Mesenchymal stem cell (in vitro differentiated cells and primary cell): ENCODE results near the gene R3HDM1.

Source experiments
- DNase-seq: peaks from one replicate; pipeline ENCODE4 v3.0.0-alpha.2; 2013
- H2AFZ ChIP-seq: one replicate; pipeline ENCODE4 v1.6.1; 2013; ENCODE audit warnings: low read depth, mild to moderate bottlenecking, control low read depth, inconsistent platforms, low read length, moderate library complexity
- H2AK5ac ChIP-seq: 2 replicates; pipeline ENCODE4 v1.6.1; 2013; ENCODE audit warnings: low read length, moderate library complexity, mild to moderate bottlenecking, inconsistent platforms; ENCODE audit not compliant: severe bottlenecking
- H2BK120ac ChIP-seq: one replicate; pipeline ENCODE4 v1.6.1; 2013; ENCODE audit warnings: low read depth, mild to moderate bottlenecking, inconsistent platforms, low read length, moderate library complexity
- H2BK12ac ChIP-seq, 2 experiments: one replicate each; pipeline ENCODE4 v1.6.1; 2013; ENCODE audit warnings: inconsistent platforms in 2 of 2, low read length in 2 of 2, mild to moderate bottlenecking in 2 of 2, moderate library complexity in 2 of 2, control low read depth in 1 of 2
- H2BK15ac ChIP-seq: one replicate; pipeline ENCODE4 v1.6.1; 2013; ENCODE audit warnings: mild to moderate bottlenecking, low read depth, inconsistent platforms; ENCODE audit not compliant: poor library complexity, severe bottlenecking
- H2BK5ac ChIP-seq: 2 replicates; pipeline ENCODE4 v1.6.1; 2013; ENCODE audit warnings: low read depth, mild to moderate bottlenecking, low read length, control low read depth, inconsistent platforms; ENCODE audit not compliant: poor library complexity, severe bottlenecking
- H3K14ac ChIP-seq, 2 experiments: one replicate each; pipeline ENCODE4 v1.6.1; 2013; ENCODE audit warnings: inconsistent platforms in 2 of 2, low read length in 2 of 2, control low read depth in 1 of 2, mild to moderate bottlenecking in 1 of 2, moderate library complexity in 1 of 2
- H3K18ac ChIP-seq, 2 experiments: one replicate each; pipeline ENCODE4 v1.6.1; 2013; ENCODE audit warnings: inconsistent platforms in 2 of 2, low read length in 2 of 2, control low read depth in 1 of 2, low read depth in 1 of 2, mild to moderate bottlenecking in 1 of 2
- H3K23ac ChIP-seq, 2 experiments: one replicate each; pipeline ENCODE4 v1.6.1; 2013; ENCODE audit warnings: inconsistent platforms in 2 of 2, low read length in 2 of 2, mild to moderate bottlenecking in 2 of 2, moderate library complexity in 2 of 2, control low read depth in 1 of 2
- H3K27ac ChIP-seq: 2 replicates; pipeline ENCODE4 v1.5.1; 2013; ENCODE audit warnings: mild to moderate bottlenecking, moderate library complexity, low read length, control low read depth, inconsistent platforms; ENCODE audit not compliant: poor library complexity, severe bottlenecking
- H3K27me3 ChIP-seq, 2 experiments: 2 replicates each; pipeline versions ENCODE4 v1.6.1 to v1.7.0; 2013; ENCODE audit warnings: low read length in 2 of 2, mild to moderate bottlenecking in 2 of 2, moderate library complexity in 2 of 2, control low read depth in 1 of 2, inconsistent platforms in 1 of 2; ENCODE audit not compliant: control insufficient read depth in 1 of 2, insufficient read depth in 1 of 2
- H3K36me3 ChIP-seq, 2 experiments: 2 replicates each; pipeline versions ENCODE4 v1.6.1 to v1.7.0; 2013; ENCODE audit warnings: low read length in 2 of 2, control low read depth in 1 of 2, inconsistent platforms in 1 of 2, low read depth in 1 of 2, mild to moderate bottlenecking in 1 of 2; ENCODE audit not compliant: insufficient read depth in 2 of 2, control insufficient read depth in 1 of 2
- H3K4ac ChIP-seq, 2 experiments: one replicate each; pipeline ENCODE4 v1.6.1; 2013; ENCODE audit warnings: inconsistent platforms in 2 of 2, low read length in 2 of 2, mild to moderate bottlenecking in 2 of 2, moderate library complexity in 2 of 2, control low read depth in 1 of 2, low read depth in 1 of 2
- H3K4me1 ChIP-seq: 2 replicates; pipeline ENCODE4 v1.6.1; 2013; ENCODE audit warnings: low read depth, low read length, control low read depth; ENCODE audit not compliant: control insufficient read depth, insufficient read depth
- H3K4me2 ChIP-seq: 2 replicates; pipeline ENCODE4 v1.6.1; 2013; ENCODE audit warnings: low read length, mild to moderate bottlenecking, inconsistent platforms; ENCODE audit not compliant: poor library complexity, severe bottlenecking
- H3K4me3 ChIP-seq, 2 experiments: 2 replicates each; pipeline versions ENCODE4 v1.5.1 to v1.7.0; 2013; ENCODE audit warnings: low read length in 2 of 2, mild to moderate bottlenecking in 2 of 2, control low read depth in 1 of 2, low read depth in 1 of 2; ENCODE audit not compliant: insufficient read depth in 1 of 2
- H3K79me1 ChIP-seq: replicated peaks from 2 replicates; pipeline ENCODE4 v1.6.1; 2013; ENCODE audit warnings: mild to moderate bottlenecking, control low read depth, low read length, inconsistent platforms; ENCODE audit not compliant: poor library complexity, severe bottlenecking
- H3K9ac ChIP-seq: 2 replicates; pipeline ENCODE4 v1.7.0; 2013; ENCODE audit warnings: mild to moderate bottlenecking, low read length, moderate library complexity
- H3K9me3 ChIP-seq: 2 replicates; pipeline ENCODE4 v1.7.0; 2013; ENCODE audit warnings: mild to moderate bottlenecking, low read length; ENCODE audit not compliant: control insufficient read depth
- H4K8ac ChIP-seq: one replicate; pipeline ENCODE4 v1.6.1; 2013; ENCODE audit warnings: inconsistent platforms, mild to moderate bottlenecking, low read length, moderate library complexity
- H4K91ac ChIP-seq: one replicate; pipeline ENCODE4 v1.6.1; 2013; ENCODE audit warnings: mild to moderate bottlenecking, low read length, inconsistent platforms
- WGBS: methylation state at CpG from one replicate; pipeline ENCODE4 v1.1.7; 2013; ENCODE audit warnings: mixed read lengths; 5-methylcytosine and 5-hydroxymethylcytosine counted together

The R3HDM1 gene

GRCh38 chr2:135581282-135581681, 50.0 kb downstream of the R3HDM1 start:
- no peak overlapping the region for H3K27ac ChIP-seq
- no peak overlapping the region for H3K14ac ChIP-seq
- H3K4me3 ChIP-seq, result no peak overlapping the region
- H2BK12ac ChIP-seq, result no peak overlapping the region
- no peaks in the 10 kb centered on the region for H3K9me3 ChIP-seq
- H3K36me3 ChIP-seq, result no peaks in the 10 kb centered on the region
- DNase-seq, result no peak
- H3K9ac ChIP-seq, result no peak overlapping the region
- H3K18ac ChIP-seq, result no peak overlapping the region
- no peak overlapping the region for H4K8ac ChIP-seq
- no peak overlapping the region for H2BK5ac ChIP-seq
- peaks cover 6% of the 10 kb centered on the region for H3K79me1 ChIP-seq
- H2BK15ac ChIP-seq, result no peak overlapping the region
- WGBS, result 92% methylated on average over 1 of the region's 3 CpGs
- no peak overlapping the region for H2AFZ ChIP-seq
- H2AK5ac ChIP-seq, result no peak overlapping the region
- no peaks in the 10 kb centered on the region for H3K27me3 ChIP-seq
- H3K23ac ChIP-seq, result no peak overlapping the region
- no peak overlapping the region for H3K4ac ChIP-seq
- H4K91ac ChIP-seq, result no peak overlapping the region
- no peak overlapping the region for H2BK120ac ChIP-seq
- H3K4me2 ChIP-seq, result no peak overlapping the region
- no peaks in the 10 kb centered on the region for H3K4me1 ChIP-seq

GRCh38 chr2:135582383-135582782, 51.1 kb downstream of the R3HDM1 start:
- Histone ChIP-seq H2AK5ac (no peak overlapping the region), H4K91ac (no peak overlapping the region), H4K8ac (no peak overlapping the region), H2BK5ac (no peak overlapping the region), H3K79me1 (peaks cover 6% of the 10 kb centered on the region), H2BK120ac (no peak overlapping the region), H3K4ac (no peak overlapping the region), H3K9me3 (no peaks in the 10 kb centered on the region), H3K14ac (no peak overlapping the region), H3K9ac (no peak overlapping the region), H3K23ac (no peak overlapping the region), H2BK15ac (no peak overlapping the region), H3K4me3 (no peak overlapping the region), H3K27ac (no peak overlapping the region), H2AFZ (no peak overlapping the region), H3K36me3 (no peaks in the 10 kb centered on the region), H3K4me2 (no peak overlapping the region), H2BK12ac (no peak overlapping the region), H3K18ac (no peak overlapping the region), H3K4me1 (no peaks in the 10 kb centered on the region), H3K27me3 (no peaks in the 10 kb centered on the region)
- no peak for DNase-seq
- WGBS, result 80% methylated on average over 1 of the region's 2 CpGs

- Histone ChIP-seq H2BK120ac (no peak overlapping the region), H3K4me1 (no peaks in the 10 kb centered on the region), H2BK12ac (no peak overlapping the region), H3K4me3 (no peak overlapping the region), H4K91ac (no peak overlapping the region), H3K4me2 (no peak overlapping the region), H3K18ac (no peak overlapping the region), H3K9ac (no peak overlapping the region), H2AK5ac (no peak overlapping the region), H3K9me3 (no peaks in the 10 kb centered on the region), H2BK15ac (no peak overlapping the region), H4K8ac (no peak overlapping the region), H3K27ac (no peak overlapping the region), H3K27me3 (no peaks in the 10 kb centered on the region), H3K4ac (no peak overlapping the region), H3K14ac (no peak overlapping the region), H3K23ac (no peak overlapping the region), H2BK5ac (no peak overlapping the region), H3K36me3 (no peaks in the 10 kb centered on the region), H2AFZ (no peak overlapping the region), H3K79me1 (peaks cover 9% of the 10 kb centered on the region)
- DNase-seq, result peak; percentile 10
- WGBS, result no CpG with 5 or more reads among the region's 2 CpGs
These were observed 54.3 kb downstream of the R3HDM1 start for GRCh38 chr2:135585586-135585985.

- H4K8ac ChIP-seq, result no peak overlapping the region
- H3K36me3 ChIP-seq, result no peaks in the 10 kb centered on the region
- no peak overlapping the region for H3K23ac ChIP-seq
- no peak overlapping the region for H3K14ac ChIP-seq
- no peaks in the 10 kb centered on the region for H3K9me3 ChIP-seq
- H3K4ac ChIP-seq, result no peak overlapping the region
- peaks cover 9% of the 10 kb centered on the region for H3K79me1 ChIP-seq
- H2BK12ac ChIP-seq, result no peak overlapping the region
- no peak overlapping the region for H3K9ac ChIP-seq
- no peaks in the 10 kb centered on the region for H3K4me1 ChIP-seq
- no peak for DNase-seq
- no peak overlapping the region for H3K4me2 ChIP-seq
- H2AK5ac ChIP-seq, result no peak overlapping the region
- H3K27ac ChIP-seq, result no peak overlapping the region
- H2BK15ac ChIP-seq, result no peak overlapping the region
- H2BK5ac ChIP-seq, result no peak overlapping the region
- H2BK120ac ChIP-seq, result no peak overlapping the region
- H3K27me3 ChIP-seq, result no peaks in the 10 kb centered on the region
- no peak overlapping the region for H2AFZ ChIP-seq
- no peak overlapping the region for H4K91ac ChIP-seq
- no peak overlapping the region for H3K18ac ChIP-seq
- H3K4me3 ChIP-seq, result no peak overlapping the region
- WGBS, result 80% methylated on average over 1 of the region's 1 CpG
These were observed 54.9 kb downstream of the R3HDM1 start for GRCh38 chr2:135586148-135586547.
